Urinary bladder (tissue), 4 donors: ENCODE measurements around the gene HS6ST2. TPM values are rescaled to one million over a fixed set of nuclear protein-coding genes. Genes with fewer than 3 reads are reported as not detected.

ENCODE experiments used
- DNase-seq: peaks from one replicate; pipeline ENCODE4 v3.0.0-alpha.2; 2015; ENCODE audit errors: extremely low spot score
- H3K27ac ChIP-seq: one replicate; pipeline ENCODE4 v1.5.1; 2013; ENCODE audit warnings: low read depth, mild to moderate bottlenecking, moderate library complexity
- H3K36me3 ChIP-seq: one replicate; pipeline ENCODE4 v1.6.1; 2013; ENCODE audit warnings: mild to moderate bottlenecking, moderate library complexity; ENCODE audit not compliant: insufficient read depth
- H3K4me1 ChIP-seq: one replicate; pipeline ENCODE4 v1.6.1; 2013; ENCODE audit warnings: mild to moderate bottlenecking, moderate library complexity; ENCODE audit not compliant: insufficient read depth
- H3K4me3 ChIP-seq: one replicate; pipeline ENCODE4 v1.5.1; 2013; ENCODE audit warnings: low read depth, low read length
- WGBS: extraction: QIAGEN DNeasy Blood & Tissue Kit; methylation state at CpG from one replicate; pipeline ENCODE4 v1.1.7; 2013; 5-methylcytosine and 5-hydroxymethylcytosine counted together
- polyA plus RNA-seq: library from polyadenylated mRNA; stranded (reverse); fragments of 200-250 nt; gene quantifications from one replicate; pipeline ENCODE4 v1.2.3, GENCODE V29; 2013
- total RNA-seq: library from RNA; depleted of rRNA; stranded (reverse); fragments of >200 nt; gene quantifications from one replicate; pipeline ENCODE4 v1.2.3, GENCODE V29; 2014
- donor health status: healthy with polysubstance abuse.
- donor health status: healthy.

The HS6ST2 gene
- total and polyA plus RNA-seq, 2 donors, result 3.2 to 8.6 TPM

GRCh38 chrX:132748268-132748667 is 210.2 kb downstream of the HS6ST2 start:
- no peak overlapping the region for H3K4me3 ChIP-seq
- H3K36me3 ChIP-seq, result no peaks in the 10 kb centered on the region
- WGBS, result 93% methylated on average over 5 of the region's 5 CpGs
- no peak overlapping the region for H3K27ac ChIP-seq
- DNase-seq, result no peak
- no peaks in the 10 kb centered on the region for H3K4me1 ChIP-seq

DNA sequence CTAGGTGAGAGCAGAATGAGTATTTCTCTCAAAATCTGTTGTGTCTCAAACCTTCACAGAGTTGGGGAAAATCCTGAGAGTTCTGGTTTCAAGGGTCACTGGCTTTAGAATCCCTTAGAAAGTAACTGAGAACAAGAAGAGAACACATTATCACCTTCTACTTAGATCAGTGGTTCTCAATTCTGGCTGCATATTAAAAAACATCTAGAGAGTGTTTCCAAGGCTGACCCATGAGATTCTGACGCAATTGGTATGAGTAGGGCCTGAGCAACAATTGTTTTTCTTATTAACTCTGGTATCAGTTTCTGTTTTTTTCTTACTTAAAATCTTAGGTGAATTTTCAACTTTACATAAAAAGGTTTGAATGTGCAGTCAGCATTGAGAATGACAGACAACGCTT is 212.8 kb downstream of the HS6ST2 start:
- 93% methylated on average over 2 of the region's 2 CpGs for WGBS
- DNase-seq, result no peak
- Histone ChIP-seq H3K4me3 (no peak overlapping the region), H3K36me3 (no peaks in the 10 kb centered on the region), H3K27ac (no peak overlapping the region), H3K4me1 (no peaks in the 10 kb centered on the region)

- H3K4me1 ChIP-seq, result no peaks in the 10 kb centered on the region
- H3K4me3 ChIP-seq, result no peak overlapping the region
- no peak for DNase-seq
- no peak overlapping the region for H3K27ac ChIP-seq
- H3K36me3 ChIP-seq, result no peaks in the 10 kb centered on the region
- WGBS, result 80% methylated on average over 1 of the region's 1 CpG
These were observed 214.0 kb downstream of the HS6ST2 start for GRCh38 chrX:132744470-132744869.

DNA sequence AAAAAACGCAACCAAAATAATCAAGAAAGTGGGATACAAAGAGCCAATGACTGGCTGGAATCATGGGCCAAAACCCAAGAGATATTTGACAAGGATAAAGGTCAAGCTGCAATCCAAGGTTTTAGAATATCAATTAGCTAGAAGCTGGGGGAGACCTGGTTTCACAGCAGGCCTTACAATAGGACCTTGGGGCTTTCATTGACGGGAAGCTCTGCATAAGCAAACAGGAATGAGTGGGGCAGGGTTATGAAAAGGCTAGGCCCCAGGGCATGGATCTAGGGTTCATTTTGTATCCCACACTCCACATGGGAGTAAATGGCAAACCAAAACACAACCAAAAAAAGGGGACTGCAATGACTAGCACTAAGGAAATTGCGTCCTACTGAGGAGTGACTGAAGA is 215.3 kb downstream of the HS6ST2 start:
- Histone ChIP-seq H3K27ac (no peak overlapping the region), H3K4me1 (no peaks in the 10 kb centered on the region)

DNA sequence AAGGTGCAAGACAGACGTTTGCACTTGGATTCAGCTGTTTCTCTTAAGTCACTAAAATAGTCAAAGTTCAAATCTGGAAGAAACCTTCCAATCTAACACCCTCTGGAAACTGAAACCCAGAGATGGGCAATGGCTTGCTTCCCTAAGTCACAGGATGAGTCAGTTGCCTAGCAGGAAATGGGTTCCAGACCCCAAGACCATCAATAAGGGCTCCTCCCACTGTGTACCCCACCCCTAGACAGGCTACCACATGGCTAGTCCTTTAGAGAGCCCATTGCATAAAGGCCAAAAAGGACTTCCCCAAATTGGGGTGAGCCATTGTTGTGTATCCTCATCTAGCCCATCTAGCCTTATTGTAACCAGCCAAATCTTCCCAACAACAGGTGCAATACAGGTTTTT is 216.2 kb downstream of the HS6ST2 start:
- Histone ChIP-seq H3K27ac (no peak overlapping the region), H3K36me3 (no peaks in the 10 kb centered on the region), H3K4me3 (no peak overlapping the region), H3K4me1 (no peaks in the 10 kb centered on the region)
- whole genome bisulfite sequencing, result 25% methylated on average over 1 of the region's 1 CpG
- no peak for DNase-seq

More for the DNA sequence above, 215.3 kb downstream of the HS6ST2 start:
- DNase-seq, result no peak
- Histone ChIP-seq H3K4me3 (no peak overlapping the region), H3K36me3 (no peaks in the 10 kb centered on the region)
- 92% methylated on average over 3 of the region's 3 CpGs for WGBS

DNA sequence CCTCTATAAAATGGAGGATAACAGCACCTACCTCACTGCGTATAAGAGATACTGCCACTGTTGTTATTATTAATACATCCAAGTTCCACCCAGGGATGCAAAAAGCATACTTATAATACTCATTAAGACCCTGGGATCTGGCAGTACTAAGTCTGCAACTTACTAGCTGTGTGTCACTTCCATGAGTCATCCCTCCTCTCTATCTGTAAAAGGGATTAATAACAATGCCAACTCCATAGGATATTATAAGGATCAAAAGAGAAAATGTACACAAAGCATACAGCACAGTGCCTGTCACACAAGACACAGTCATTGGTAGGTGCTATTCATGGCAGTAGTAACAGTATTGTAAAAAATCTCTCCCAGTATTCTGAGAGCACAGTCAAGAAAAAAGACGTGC is 216.7 kb downstream of the HS6ST2 start:
- Histone ChIP-seq H3K4me3 (no peak overlapping the region), H3K36me3 (no peaks in the 10 kb centered on the region), H3K4me1 (no peaks in the 10 kb centered on the region), H3K27ac (no peak overlapping the region)
- WGBS, result 51% methylated on average over 2 of the region's 2 CpGs
- no peak for DNase-seq

DNA sequence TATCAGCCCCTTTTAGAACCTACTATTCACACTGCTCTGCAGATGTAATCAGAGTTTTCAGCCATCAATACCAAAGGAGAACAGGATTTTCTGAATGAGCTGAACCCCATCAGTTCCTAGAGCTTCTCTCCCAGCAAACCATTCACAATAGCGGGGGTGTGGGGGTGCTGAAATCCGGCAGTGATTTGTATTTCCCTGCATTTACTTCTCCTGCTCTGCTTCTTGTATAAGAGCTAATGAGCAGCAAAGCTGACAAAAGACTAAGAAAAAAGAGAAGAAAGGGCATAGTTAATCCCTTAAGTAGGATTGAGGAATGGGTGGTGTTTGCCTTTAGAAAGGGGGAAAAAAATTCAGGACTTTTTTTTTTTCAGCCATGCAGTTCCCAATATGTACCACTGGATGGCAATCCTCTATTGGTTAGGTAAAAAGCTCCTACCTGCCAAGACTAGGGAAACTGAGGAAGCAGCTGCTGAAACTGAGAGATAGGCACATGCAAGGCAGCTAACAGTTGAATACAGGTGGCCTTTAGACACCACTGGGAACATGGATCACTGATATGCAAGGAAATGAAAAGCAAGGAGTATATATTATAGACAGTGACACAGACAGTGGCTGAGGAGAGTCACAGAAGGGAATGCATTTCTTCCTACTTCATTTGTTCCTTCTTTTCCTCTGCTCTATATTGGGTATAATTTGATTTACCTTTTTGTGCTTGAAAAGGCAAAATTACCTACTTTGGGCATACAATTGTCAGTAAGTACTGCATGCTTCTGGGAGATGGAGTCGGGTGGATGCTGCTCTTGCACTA is 217.9 kb downstream of the HS6ST2 start:
- no peak overlapping the region for H3K27ac ChIP-seq
- no peaks in the 10 kb centered on the region for H3K4me1 ChIP-seq
- H3K36me3 ChIP-seq, result no peaks in the 10 kb centered on the region
- DNase-seq, result no peak
- H3K4me3 ChIP-seq, result no peak overlapping the region
- 83% methylated on average over 3 of the region's 3 CpGs for WGBS

DNA sequence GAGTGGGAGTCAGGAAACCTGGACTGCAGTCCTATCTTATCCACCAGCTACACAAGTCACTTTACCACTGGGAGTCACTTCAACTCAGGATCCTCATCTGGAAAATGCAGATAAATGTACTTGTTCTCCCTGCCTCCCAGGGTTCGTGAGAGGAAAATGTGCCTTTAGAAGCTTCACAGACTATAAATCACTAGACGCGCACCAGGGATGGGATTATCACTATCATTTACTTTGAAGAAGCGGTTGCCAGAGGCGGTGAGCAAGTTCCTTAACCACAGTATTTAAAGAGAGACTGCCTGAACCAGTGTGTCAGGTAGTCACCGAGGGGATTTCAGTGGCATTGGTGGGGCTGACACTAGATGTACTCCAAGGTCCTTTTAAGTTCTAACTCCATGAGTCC is 219.5 kb downstream of the HS6ST2 start:
- Histone ChIP-seq H3K27ac (no peak overlapping the region), H3K36me3 (no peaks in the 10 kb centered on the region), H3K4me3 (no peak overlapping the region), H3K4me1 (no peaks in the 10 kb centered on the region)
- DNase-seq, result no peak
- WGBS, result 49% methylated on average over 6 of the region's 6 CpGs

DNA sequence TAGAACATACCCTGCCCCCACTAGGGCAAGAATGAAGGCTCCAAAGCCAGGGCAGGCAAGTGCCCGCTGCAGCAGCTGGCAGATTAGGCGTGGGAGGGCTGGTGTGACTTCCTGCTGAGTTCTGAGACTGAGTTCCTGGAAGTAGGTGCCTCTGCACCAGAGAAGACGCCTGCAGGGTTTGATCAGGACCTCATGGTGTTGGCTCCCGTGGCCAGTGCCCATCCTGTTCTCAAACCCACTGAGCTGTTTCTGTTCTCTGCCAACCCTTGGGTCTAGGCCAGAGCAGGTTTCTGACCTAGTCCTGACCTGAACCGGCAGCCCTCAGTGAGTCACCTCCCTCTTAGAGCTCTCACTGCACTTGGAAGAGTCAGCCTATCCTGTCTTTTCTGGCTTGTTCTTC is 220.7 kb downstream of the HS6ST2 start:
- H3K27ac ChIP-seq, result no peak overlapping the region
- WGBS, result 65% methylated on average over 5 of the region's 5 CpGs
- no peak for DNase-seq
- H3K36me3 ChIP-seq, result no peaks in the 10 kb centered on the region
- H3K4me3 ChIP-seq, result no peak overlapping the region
- H3K4me1 ChIP-seq, result no peaks in the 10 kb centered on the region

DNA sequence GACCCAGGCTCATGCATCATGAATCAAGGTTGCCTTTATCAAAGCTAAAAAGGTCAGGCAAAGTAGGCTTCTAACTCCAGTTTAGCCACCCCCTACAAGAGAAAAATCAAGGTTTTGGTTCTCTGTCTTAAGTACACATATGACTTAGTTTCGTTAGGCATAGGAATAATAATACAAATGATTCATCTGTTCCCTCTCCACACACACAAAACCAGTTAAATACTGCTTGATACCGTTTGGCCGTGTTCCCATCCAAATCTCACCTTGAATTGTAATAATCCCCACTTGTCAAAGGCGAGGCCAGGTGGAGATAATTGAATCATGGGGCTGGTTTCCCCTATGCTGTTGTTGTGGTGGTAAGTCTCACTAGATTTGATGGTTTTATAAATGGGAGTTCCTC is 226.2 kb downstream of the HS6ST2 start:
- 86% methylated on average over 4 of the region's 4 CpGs for whole genome bisulfite sequencing
- DNase-seq, result no peak
- no peaks in the 10 kb centered on the region for H3K4me1 ChIP-seq
- no peak overlapping the region for H3K27ac ChIP-seq
- no peaks in the 10 kb centered on the region for H3K36me3 ChIP-seq
- no peak overlapping the region for H3K4me3 ChIP-seq

GRCh38 chrX:132730726-132731125 is 227.7 kb downstream of the HS6ST2 start:
- 100% methylated on average over 1 of the region's 1 CpG for WGBS
- no peak overlapping the region for H3K27ac ChIP-seq
- no peak overlapping the region for H3K4me3 ChIP-seq
- no peaks in the 10 kb centered on the region for H3K36me3 ChIP-seq
- no peak for DNase-seq
- no peaks in the 10 kb centered on the region for H3K4me1 ChIP-seq

DNA sequence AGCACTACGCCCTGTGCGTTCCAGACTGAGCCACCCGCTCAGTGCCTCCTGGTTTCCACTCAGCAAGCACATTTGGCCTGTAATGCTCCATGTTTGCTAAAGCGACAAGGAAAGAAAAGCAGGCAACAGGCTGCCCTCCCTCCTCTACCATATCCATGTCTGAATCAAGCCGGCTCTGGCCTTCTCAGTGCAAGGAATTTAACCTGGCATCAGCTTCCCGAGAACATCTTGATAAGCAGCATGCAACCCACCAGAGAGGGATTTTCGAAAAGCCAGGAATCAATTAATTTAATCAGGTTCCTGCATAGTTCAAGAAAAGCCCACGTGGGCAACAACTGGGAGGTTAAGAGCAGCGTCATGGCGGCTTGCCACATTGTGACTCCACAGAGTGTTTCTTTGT is 228.2 kb downstream of the HS6ST2 start:
- 85% methylated on average over 10 of the region's 10 CpGs for WGBS
- no peak for DNase-seq
- no peaks in the 10 kb centered on the region for H3K4me1 ChIP-seq

GRCh38 chrX:132728296-132728695 is 230.1 kb downstream of the HS6ST2 start:
- Histone ChIP-seq H3K4me1 (no peaks in the 10 kb centered on the region), H3K36me3 (no peaks in the 10 kb centered on the region), H3K27ac (no peak overlapping the region), H3K4me3 (no peak overlapping the region)
- WGBS, result 78% methylated on average over 6 of the region's 6 CpGs
- no peak for DNase-seq

More for the DNA sequence above, 228.2 kb downstream of the HS6ST2 start:
- Histone ChIP-seq H3K4me3 (no peak overlapping the region), H3K27ac (no peak overlapping the region), H3K36me3 (no peaks in the 10 kb centered on the region)

DNA sequence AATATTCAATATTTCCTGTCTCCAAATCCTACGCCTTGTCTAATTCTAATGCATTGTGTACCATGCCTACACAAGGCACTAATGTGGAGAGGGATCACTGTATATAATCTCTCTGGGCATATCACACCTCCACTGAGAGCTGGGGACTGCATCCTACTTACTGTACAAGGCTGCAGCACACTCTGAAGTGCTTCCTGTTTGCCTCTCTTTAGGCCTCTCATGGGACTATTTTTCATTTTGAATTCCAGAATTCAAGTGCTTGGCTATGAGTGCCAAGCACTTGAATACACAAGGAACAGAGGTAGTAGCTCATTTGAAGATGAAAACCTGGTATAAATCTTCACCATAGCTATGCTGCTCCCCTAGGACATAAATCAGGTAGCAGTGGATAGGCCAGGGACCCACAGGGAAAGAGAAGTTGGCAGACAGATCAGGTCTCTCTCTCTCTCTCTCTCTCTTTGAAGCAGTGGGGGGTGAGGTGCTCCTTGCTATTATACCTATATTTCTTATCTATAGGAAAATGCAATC is 239.9 kb downstream of the HS6ST2 start:
- H3K4me1 ChIP-seq, result no peaks in the 10 kb centered on the region
- WGBS, result 91% methylated on average over 1 of the region's 1 CpG
- no peak overlapping the region for H3K4me3 ChIP-seq
- no peak for DNase-seq
- no peak overlapping the region for H3K27ac ChIP-seq
- H3K36me3 ChIP-seq, result no peaks in the 10 kb centered on the region
